Measurements from ENCODE around the gene KCNAB1. TPM values are rescaled to one million over a fixed set of nuclear protein-coding genes. Genes with fewer than 3 reads are reported as not detected.

The KCNAB1 gene
- total and polyA plus RNA-seq, 2 donors (not counting 3 experiments of a cell fraction or from before 2014, with no cell fraction given) = 0.21 TPM; not detected in 1

DNA sequence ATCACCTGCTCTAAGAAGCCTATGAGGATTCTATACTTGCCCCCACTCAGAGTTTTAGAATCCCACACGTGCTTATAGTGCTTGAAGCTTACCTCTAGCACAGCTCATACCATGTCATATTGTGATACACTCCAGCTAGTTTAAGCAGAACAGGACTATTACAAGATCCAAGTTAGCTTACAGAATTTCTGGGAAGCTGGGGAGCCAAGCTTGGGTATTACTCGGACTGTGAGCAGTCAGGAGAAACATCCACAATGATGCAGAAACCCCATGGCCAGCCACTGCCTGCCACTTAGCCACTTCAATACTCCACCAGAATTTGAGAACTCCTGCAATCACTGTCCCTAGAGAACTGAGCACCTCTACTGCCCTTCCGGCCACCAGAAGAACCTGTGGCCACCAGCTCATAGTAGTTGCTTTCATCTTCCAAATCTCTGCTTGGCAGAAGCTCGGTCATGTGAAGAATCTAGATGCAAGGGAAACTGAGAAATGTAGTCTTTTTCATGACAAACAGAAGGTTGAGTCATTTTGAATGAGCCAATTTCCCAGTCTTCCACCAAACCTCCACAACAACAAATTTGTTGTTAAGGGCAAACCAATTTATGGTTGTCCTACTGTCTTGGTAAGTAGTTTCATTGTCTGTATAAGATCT lies 462.3 kb downstream of the KCNAB1 start:
- Histone ChIP-seq H3K79me2 (ENCODE audit: control insufficient read depth, insufficient read depth, low read length) (no peaks in the 10 kb centered on the region), H3K4me1 (ENCODE audit: control insufficient read depth, extremely low read depth, insufficient read depth, low read length) (no peaks in the 10 kb centered on the region), H3K27me3 (ENCODE audit: control insufficient read depth in 2 of 2, insufficient read depth in 2 of 2, low read length in 2 of 2) (no peaks in the 10 kb centered on the region), H4K20me1 (replicated peaks; ENCODE audit: control insufficient read depth, extremely low read depth, insufficient read depth, low read length) (no peaks in the 10 kb centered on the region), H3K9me1 (replicated peaks; ENCODE audit: control insufficient read depth, extremely low read depth, insufficient read depth, low read length) (no peaks in the 10 kb centered on the region), H3K36me3 (ENCODE audit: control insufficient read depth in 2 of 2, extremely low read depth in 1 of 2, insufficient read depth in 2 of 2, low read length in 2 of 2) (no peaks in the 10 kb centered on the region), H3K4me3 (replicated peaks in 1 of 3; ENCODE audit: insufficient read depth in 1 of 3, low read depth in 1 of 3, low read length in 3 of 3) (no peak overlapping the region), H3K27ac (ENCODE audit: insufficient read depth, low read depth, low read length) (no peak overlapping the region), H3K9ac (replicated peaks; ENCODE audit: extremely low read depth, insufficient read depth, low read length) (no peak overlapping the region), H2AFZ (ENCODE audit: low read depth, low read length) (no peak overlapping the region), H3K4me2 (ENCODE audit: insufficient read depth, low read length) (no peak overlapping the region), H3K9me3 (replicated peaks; ENCODE audit: control insufficient read depth, insufficient read depth, low read length) (no peaks in the 10 kb centered on the region)
- BruUV-seq (replicated peaks) = no TSS peak
- TF ChIP-seq FOS (IDR thresholded peaks at IDR 0.05; ENCODE audit: borderline replicate concordance, insufficient read depth, low read length) (no peak), POLR2A (IDR thresholded peaks at IDR 0.05; ENCODE audit: low read depth, low read length) (no peak), POLR2AphosphoS5 (IDR thresholded peaks at IDR 0.05; ENCODE audit: insufficient read depth, low read depth, low read length) (no peak), CTCF (IDR thresholded peaks at IDR 0.05; ENCODE audit: extremely low read depth in 1 of 2, insufficient read depth in 1 of 2, low read depth in 1 of 2, low read length in 2 of 2) (no peak), MAX (IDR thresholded peaks at IDR 0.05; ENCODE audit: insufficient read depth, insufficient read length) (no peak), GATA2 (IDR thresholded peaks at IDR 0.05; ENCODE audit: insufficient read depth, insufficient read length, low read depth, low read length) (no peak), EZH2 (IDR thresholded peaks at IDR 0.05; ENCODE audit: borderline replicate concordance, low read depth, low read length, severe bottlenecking) (no peak), JUN (IDR thresholded peaks at IDR 0.05; ENCODE audit: borderline replicate concordance, insufficient read depth, insufficient read length, low read depth) (no peak), MYC (IDR thresholded peaks at IDR 0.05; ENCODE audit: low read depth, low read length) (no peak)
- CTCF ChIA-PET = no interaction called here
- dilution Hi-C loops (cut with MboI; ENCODE audit: extremely low pct_ligation_motif_present, low sequenced_read_pairs) (no loop called here), intact Hi-C loops (cut with micrococcal nuclease) (no loop called here)
- DNase-seq (ENCODE audit: low read depth, low spot score) = no peak
- FAIRE-seq = no peak
- POLR2A ChIA-PET = no interaction called here

All from endothelial cell of umbilical vein (primary cell).